ENCODE data around the gene FZD7.

The FZD7 gene

DNA sequence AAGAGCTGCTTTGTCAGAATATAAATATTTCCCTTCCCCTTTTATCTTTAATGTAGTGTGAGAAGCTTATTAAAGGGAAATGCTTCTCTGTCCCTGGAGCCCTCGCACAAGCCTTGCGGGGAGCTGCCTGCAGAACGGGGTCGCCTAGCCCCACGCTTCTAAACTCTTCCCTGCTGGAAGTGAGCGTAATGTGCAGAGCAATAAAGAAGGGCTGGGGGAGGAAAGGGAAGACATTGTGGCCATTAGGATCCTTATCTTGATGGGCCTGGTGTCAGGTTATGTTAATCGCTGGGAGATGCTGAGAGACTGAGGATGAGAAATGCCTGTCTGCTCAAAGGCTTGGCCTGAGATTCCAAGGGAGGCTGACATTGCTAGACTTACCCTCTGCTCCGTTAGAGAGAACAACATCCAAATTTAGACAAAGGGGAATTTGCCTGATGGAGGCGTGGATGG, 18.9 kb upstream of the FZD7 start:
- DNase-seq, result no peak

DNA sequence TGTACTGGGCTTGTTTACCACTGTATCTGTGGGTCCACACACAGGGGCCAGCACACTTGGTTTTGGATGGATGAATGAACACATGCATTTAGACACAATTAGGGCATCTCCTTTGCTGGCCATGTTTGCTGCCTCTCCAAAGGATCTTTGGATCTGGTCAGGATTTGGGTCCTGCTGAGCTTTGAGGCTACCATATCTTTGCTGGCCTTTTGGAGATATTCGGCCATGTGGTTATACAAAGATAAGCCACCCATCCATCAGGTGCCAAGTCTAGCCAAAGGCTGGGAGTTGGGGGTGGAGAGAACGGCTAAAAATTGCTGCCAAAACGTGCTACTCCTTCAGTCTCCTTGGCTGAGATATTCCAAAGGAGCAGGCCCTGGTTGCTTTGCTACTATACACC, 18.2 kb upstream of the FZD7 start:
- no peak for DNase-seq

DNA sequence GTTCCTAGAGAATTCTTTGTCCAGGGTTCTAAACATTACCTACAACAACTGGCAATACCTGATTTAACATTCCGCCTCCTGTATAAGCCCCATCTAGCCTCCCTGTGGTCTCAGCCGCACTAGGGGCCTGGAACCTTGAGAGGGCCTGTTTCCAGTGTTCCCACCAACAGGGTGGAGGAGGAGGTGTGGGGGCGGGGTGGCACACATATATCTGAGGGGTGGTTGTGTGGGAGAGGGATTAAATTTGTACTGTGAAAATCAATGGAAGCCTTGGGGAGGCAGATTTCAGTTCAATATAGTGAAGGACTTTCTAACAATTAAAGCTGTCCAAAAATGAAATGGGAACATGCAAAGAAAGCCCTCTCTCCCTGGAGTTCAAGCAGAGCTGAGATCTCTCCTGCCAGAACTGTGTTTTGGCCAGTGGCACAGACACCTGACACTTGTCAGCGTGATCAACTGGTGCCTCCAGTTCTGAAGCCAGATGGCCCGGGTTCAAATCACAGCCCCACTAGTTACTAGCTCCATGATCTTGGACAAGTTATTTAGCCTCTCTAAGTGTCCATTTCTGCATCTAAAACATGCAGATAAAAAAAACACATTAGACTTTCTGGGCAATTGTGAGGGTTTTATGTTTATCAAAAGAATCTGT, 17.0 kb upstream of the FZD7 start:
- no peak for DNase-seq

DNA sequence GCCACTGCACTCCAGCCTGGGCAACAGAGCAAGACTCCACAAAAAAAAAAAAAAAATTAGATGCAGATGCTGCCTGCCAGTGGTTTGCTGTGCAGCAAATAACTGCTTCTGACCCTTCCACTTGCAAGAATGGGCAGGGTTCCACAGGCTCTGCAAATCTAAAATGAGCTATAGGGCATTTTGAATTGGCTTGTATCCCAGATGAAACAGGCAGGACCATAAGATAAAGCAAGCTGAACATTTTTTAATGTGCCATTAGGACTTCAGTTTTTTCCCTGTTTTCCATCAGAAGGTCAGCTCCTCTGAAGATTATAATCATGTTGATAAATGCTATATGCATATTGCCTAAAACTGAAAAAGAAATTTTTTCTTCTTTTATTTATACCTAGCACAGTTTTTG, 15.7 kb upstream of the FZD7 start:
- no peak for DNase-seq

DNA sequence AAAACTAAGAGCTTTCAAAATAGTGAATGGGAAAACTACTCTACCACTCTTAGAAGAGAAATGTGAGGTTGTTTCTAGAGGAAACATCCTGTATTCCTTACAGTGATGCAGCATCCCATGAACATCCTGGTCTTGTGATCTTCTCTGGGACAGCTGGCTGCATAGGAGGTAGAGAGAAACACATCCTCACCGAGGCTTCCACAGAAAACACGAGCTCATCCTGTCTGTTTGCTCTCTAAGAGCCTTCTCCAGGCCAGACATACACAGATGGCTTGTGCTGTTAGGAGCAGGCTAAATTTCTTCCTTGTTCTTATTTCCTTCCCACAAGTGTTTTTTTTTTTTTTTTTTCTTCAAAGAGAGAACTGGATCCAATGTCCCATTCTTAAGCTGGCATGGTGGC, 14.7 kb upstream of the FZD7 start:
- no peak for DNase-seq

DNA sequence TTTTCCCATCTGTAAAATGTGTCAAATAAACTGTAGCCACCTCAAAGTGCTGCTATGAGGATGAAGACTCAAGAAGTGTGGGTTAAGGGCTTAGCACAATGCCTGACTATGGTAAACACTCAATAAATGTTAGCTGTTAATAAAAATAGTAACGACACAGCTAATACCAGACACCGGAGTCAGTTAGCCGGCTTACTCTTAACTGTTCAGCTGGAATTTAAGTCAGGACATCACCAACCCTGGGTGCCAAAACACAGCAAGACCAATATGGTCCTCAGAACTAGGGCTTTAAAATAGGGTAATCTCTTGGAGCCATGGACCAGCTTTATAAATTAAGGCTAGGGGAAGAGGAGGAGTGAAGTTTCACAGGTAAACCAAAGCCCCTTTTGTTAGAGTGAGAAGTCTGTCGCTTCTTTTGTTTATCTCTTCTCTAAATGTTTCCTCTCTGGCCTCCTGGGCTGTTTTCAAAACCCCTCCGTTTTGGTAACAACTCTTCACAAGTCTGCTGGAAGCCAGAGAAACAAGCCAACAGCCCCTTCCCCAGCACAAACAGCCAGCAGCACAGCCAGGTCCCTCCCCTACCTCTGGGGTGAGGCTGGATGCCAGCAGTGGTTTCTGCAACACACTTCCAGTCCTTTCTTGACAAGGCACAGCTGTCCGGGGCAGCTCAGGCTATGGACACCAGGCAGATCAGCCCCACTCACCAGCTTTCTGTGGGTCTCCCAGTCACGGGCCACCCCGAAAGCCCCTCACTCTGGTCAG, 13.8 kb upstream of the FZD7 start:
- DNase-seq, result no peak

DNA sequence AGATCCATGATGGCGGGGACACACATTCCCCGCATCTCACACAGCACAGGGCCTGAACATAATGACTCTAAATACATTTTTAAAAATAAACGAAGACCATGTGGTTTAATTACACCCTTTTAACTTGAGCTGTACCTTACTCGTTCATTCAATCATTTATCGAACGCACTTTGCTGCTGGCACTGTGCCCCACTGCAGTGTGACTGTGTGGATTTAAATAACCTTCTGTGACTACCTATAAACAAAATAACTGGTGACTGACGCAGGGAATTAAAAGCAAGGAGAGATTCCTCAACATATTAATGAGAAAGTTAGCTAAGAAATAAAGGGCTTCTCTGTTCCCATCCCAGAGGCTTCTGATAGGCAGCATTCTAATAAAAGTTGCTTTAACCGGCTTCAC, 10.9 kb upstream of the FZD7 start:
- no peak for DNase-seq

DNA sequence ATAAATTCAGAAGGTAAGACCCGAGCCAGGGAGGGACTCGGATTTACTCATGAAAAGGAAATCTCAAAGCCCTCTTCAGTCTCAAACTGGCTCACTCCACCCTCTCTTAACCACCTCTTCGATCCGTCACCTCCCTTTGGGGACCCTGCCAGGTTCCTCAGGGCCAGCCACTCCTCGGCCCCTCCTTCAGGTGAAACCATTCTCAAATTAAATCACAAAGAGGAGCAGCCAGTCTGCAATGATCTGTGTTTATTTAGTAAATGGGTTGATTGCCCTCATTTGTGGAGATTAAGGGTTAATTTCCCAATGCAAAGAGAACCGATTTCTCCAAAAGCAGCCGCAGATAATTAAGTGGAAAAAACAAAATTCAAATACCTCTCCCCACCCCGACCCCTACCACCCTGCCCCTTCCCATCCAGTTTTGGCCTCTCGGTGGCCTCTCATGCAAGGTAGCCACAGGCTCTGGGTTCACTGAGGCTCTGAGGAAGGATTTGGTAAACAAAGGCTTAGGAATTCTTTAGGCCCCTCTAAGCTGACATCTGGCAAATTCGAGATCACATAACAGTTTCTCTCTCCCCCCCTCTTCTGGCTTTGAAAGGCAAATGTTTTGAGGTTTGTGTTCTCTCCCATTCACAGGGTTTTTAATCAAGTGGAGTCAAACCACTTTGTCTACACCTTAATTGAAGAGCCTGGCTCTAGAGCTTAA, 10.3 kb upstream of the FZD7 start:
- no peak for DNase-seq

DNA sequence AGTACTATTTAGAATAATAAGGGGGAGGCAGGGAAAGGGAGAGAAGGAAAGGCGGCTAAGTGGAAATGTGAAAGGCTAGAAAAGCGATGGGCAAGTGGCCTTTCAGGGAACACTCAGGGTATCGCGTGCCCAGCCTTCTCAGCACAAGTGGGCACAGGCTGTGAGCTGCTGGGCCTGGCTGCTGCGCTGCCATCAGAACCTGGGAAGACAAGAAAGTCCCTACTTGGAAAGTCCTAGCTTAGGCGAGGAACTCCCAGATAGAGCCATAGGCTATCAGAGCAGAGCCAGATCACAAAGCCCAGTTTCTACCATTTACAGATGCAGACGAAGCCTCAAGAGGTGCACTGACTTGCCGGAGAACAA, 9.8 kb upstream of the FZD7 start:
- DNase-seq, result no peak

DNA sequence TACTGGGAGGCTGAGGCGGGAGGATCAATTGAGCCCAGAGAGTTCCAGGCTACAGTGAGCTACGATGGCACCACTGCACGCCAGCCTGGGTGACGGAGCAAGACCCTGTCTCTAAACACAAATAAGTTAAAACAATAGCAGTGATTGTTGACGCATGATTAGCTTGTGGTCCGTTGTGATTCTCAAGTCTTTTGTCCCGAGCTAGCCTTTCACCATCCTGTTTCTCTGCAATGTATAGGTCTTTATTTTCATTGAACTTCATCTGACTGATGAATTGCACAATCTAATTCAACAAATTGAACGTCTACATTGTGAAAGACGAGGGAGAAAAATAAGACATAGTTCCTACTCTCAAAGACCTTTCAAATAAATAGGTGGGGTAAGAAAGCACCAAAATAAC, 8.8 kb upstream of the FZD7 start:
- DNase-seq, result no peak

DNA sequence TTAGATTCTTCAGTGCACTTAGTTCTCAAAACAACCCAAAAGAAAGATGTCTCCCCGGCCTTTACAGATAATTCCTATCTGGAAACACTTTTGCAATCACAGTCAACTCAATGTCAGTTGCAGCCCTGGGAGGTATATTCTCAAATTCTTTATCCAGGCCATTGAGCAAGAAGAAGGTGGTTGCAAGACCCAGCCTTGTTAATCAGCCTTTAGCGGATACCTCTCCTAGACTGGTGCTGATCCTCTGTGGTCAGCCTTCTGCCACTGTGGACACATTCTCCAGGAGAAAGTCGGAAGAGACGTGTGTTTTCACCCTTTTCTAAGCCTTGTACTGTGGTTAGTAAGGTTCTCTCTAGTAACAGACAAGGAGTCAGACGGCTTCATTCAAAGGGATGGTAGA, 7.8 kb upstream of the FZD7 start:
- no peak for DNase-seq

DNA sequence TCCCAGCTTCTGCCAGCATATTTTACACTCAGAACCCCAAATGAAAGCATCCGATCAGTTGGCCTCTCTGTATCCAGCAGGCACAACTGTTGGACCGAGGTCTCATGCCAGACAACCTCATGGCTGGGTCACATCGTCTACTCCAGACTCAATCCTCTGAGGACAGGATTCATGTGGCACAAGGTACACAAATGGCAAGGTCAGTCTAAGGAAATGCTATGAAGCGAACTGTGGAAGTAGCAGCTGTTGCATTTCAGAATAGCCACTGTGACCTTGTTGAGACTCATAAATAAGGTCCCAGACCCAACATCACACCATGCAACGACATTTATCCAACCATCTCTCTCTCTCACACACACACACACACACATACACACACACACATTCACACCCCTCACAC, 7.1 kb upstream of the FZD7 start:
- no peak for DNase-seq

DNA sequence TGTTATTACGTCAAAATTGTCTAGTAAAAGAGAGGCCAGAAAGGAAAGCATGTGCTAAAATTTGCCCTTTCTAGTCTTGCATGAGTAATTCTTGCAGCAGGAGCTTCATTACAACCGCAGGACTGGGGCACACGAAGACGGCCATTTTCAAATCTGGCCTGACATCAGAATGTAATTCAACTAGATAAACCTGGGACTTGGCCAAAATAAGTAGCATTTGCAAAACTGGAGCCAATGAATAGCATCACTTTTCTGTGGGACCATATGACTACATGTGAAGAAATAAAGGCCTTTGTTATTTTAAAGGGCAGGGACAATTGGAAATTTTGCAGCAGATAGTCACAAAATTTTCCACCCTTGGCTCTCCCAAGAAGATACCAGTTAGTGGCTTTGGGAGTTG, 3.0 kb upstream of the FZD7 start:
- no peak for DNase-seq

DNA sequence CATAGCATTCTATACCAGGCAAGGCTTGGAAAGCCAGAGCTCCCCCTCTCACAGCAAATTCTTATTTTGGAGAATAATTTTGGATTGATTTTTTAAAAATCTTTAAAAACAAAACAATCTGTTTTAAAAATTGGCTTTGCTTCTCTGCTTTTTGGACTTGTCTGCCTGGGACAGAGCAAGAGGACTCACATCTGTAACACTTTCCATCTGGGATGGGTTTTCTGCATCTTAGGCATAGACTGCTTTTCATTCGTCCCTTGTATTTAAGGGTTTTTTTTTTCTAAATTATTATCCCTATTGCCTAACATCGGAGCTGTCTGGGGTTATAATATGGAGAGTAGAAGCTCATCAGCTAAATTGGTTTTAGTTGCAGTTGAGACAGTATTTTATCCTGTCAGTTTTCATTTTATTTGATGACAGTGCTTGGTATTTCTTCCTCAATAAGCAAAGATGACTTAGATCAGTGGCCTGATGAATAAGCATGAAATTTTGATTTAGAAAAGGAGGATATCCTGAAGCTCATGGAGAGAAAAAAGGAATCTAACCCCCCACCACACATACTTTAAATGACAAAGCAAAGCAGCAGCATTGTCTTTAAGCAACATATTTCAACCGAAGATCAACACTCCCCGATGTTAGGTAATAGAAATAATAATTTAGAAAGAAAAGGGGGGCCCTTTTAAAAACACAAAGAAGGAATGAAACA, 2.3 kb upstream of the FZD7 start:
- DNase-seq, result no peak

DNA sequence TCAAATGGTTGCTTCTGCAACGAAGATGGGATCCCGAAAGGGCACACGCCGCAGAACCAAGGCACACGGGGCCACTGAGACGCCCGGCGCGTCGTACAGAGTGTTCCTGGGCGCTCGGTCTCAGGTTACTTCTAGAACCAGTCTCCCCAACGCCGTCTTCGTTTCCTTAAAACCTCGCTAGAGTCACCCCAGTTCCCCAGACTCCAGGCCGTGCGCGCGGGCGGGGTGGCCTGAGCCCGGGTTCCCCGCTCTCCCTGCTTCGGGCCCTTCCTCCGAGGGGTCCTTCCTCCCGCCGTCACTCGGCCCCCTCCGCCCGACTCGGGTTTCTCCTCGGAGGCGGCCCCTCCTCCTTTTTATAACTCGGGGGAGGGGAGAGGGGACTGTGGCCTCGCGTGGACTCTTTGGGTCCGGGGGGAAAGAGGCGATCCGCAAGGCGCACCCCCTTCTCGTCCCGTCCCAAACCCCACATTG, 774 bp upstream of the FZD7 start:
- DNase-seq, result no peak

DNA sequence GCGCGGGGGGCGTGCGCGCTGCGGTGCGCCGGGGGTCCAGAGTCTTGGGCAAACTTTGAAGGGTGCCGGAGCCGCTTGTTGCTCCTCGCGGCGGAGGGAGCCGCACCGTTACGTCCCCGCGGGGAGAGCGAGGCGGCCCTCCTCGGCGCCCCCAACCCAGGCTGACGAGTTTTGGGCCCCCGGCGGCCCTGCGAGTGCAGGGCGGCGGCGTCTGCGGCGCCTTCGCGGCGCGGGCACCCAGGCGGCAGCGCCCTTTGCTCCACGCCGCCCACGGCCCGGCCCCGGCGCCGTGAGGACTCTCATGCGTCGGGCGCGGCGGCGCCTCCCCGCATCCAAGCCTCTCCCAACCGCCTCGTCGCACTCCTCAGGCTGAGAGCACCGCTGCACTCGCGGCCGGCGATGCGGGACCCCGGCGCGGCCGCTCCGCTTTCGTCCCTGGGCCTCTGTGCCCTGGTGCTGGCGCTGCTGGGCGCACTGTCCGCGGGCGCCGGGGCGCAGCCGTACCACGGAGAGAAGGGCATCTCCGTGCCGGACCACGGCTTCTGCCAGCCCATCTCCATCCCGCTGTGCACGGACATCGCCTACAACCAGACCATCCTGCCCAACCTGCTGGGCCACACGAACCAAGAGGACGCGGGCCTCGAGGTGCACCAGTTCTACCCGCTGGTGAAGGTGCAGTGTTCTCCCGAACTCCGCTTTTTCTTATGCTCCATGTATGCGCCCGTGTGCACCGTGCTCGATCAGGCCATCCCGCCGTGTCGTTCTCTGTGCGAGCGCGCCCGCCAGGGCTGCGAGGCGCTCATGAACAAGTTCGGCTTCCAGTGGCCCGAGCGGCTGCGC, 814 bp downstream of the FZD7 start:
- no peak for DNase-seq

DNA sequence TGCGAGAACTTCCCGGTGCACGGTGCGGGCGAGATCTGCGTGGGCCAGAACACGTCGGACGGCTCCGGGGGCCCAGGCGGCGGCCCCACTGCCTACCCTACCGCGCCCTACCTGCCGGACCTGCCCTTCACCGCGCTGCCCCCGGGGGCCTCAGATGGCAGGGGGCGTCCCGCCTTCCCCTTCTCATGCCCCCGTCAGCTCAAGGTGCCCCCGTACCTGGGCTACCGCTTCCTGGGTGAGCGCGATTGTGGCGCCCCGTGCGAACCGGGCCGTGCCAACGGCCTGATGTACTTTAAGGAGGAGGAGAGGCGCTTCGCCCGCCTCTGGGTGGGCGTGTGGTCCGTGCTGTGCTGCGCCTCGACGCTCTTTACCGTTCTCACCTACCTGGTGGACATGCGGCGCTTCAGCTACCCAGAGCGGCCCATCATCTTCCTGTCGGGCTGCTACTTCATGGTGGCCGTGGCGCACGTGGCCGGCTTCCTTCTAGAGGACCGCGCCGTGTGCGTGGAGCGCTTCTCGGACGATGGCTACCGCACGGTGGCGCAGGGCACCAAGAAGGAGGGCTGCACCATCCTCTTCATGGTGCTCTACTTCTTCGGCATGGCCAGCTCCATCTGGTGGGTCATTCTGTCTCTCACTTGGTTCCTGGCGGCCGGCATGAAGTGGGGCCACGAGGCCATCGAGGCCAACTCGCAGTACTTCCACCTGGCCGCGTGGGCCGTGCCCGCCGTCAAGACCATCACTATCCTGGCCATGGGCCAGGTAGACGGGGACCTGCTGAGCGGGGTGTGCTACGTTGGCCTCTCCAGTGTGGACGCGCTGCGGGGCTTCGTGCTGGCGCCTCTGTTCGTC, 1.7 kb downstream of the FZD7 start:
- DNase-seq, result no peak

DNA sequence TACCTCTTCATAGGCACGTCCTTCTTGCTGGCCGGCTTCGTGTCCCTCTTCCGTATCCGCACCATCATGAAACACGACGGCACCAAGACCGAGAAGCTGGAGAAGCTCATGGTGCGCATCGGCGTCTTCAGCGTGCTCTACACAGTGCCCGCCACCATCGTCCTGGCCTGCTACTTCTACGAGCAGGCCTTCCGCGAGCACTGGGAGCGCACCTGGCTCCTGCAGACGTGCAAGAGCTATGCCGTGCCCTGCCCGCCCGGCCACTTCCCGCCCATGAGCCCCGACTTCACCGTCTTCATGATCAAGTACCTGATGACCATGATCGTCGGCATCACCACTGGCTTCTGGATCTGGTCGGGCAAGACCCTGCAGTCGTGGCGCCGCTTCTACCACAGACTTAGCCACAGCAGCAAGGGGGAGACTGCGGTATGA, 2.3 kb downstream of the FZD7 start:
- DNase-seq, result no peak

DNA sequence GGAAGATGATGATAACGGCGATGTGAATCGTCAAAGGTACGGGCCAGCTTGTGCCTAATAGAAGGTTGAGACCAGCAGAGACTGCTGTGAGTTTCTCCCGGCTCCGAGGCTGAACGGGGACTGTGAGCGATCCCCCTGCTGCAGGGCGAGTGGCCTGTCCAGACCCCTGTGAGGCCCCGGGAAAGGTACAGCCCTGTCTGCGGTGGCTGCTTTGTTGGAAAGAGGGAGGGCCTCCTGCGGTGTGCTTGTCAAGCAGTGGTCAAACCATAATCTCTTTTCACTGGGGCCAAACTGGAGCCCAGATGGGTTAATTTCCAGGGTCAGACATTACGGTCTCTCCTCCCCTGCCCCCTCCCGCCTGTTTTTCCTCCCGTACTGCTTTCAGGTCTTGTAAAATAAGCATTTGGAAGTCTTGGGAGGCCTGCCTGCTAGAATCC, 3.0 kb downstream of the FZD7 start:
- no peak for DNase-seq

DNA sequence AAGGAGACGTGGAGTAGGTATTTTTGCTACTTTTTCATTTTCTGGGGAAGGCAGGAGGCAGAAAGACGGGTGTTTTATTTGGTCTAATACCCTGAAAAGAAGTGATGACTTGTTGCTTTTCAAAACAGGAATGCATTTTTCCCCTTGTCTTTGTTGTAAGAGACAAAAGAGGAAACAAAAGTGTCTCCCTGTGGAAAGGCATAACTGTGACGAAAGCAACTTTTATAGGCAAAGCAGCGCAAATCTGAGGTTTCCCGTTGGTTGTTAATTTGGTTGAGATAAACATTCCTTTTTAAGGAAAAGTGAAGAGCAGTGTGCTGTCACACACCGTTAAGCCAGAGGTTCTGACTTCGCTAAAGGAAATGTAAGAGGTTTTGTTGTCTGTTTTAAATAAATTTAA, 3.4 kb downstream of the FZD7 start:
- DNase-seq, result no peak

DNA sequence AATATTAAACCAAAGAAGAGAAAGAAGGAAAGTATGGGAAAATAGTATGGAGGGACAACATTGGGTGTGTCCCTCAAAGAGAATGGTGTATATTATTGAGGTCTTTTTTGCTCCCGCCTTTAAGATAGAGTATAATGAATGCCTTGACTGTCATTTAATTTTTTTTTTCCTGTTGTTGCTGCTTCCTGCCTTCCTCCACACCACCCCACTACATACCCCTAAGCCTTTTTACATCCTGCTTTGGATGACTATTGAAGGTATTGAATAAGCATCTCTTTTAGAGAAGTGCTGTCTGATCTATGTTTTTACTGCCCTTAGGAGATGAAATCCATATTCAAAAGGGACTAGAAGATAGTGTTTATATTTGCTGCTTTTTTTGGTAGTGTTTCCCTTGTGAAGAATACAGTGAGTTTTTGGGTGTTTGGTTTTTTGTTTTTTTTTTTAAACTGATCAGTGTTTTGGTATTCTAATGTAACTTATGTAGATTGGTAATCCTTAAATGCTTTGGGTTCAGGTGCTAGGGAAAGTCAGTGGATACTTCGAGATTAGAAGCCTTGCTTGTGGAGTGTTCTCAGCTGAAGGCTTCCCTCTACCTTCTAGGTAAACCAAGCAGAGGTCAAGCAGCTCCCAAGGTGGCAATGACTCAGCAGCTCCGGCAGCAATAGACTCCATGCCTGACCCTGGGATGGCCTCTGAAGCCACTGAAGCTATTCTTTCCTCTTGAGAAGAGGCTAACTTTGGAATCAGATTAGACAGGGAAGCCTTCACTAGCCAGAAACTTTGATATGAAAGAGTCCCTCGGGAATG, 5.0 kb downstream of the FZD7 start:
- no peak for DNase-seq

Measured in NCI-H510A (cell line).